ENCODE measurements around the gene YWHAH.

The YWHAH gene

DNA sequence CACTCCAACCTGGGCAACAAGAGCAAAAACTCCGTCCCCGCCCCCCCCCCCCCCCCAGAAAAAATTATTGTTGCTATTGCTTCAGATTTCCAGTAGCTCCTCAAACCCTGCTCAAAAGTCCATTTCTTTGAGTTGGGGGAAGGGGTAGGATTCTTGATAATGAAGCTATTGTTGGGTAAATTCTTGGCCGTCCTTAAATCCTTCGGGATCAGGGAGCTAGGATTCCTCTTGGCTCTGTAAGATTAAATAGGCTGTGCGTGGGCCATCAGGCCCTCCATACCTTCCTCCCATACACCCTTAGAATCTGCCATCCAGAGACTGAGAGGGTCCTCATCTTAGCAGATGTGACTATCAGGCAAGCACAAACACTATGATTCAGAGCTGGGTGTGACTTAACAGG lies 16.4 kb downstream of the YWHAH start:
- Histone ChIP-seq H3K4me1 (ENCODE audit: control insufficient read depth, insufficient read depth, low read length) (no peaks in the 10 kb centered on the region), H3K9me3 (ENCODE audit: control insufficient read depth, insufficient read depth, low read depth, low read length) (no peaks in the 10 kb centered on the region), H3K4me3 (ENCODE audit: low read depth, low read length) (no peak overlapping the region), H3K27ac (ENCODE audit: extremely low read depth, low read depth, low read length) (no peak overlapping the region), H3K36me3 (ENCODE audit: control insufficient read depth in 2 of 2, insufficient read depth in 1 of 2, low read length in 2 of 2) (peaks cover 6 to 23% of the 10 kb centered on the region in 2 experiments; a peak in 1 of 3 replicates)
- ChIA-PET CTCF (interaction anchor here (1.6 to 4.1 kb wide), 2 partner anchors 9 to 11 kb away, joined by 3 to 22 read pairs; no protein-coding TSS in a partner anchor), POLR2A (interaction anchor here (0.6 to 1.2 kb wide), 5 partner anchors 9 to 662 kb away, joined by 3 to 7 read pairs (median 3); no protein-coding TSS in a partner anchor)
- TF ChIP-seq ZNF544 (tag by site-specific recombination; IDR thresholded peaks at IDR 0.05) (no peak), ZNF76 (tag by site-specific recombination; IDR thresholded peaks at IDR 0.05; ENCODE audit: borderline replicate concordance, low read depth) (no peak), ZNF654 (tag by site-specific recombination; IDR thresholded peaks at IDR 0.05; ENCODE audit: low read depth) (no peak), ZNF138 (tag by site-specific recombination; IDR thresholded peaks at IDR 0.05; ENCODE audit: borderline replicate concordance) (no peak), ZFP41 (tag by site-specific recombination; IDR thresholded peaks at IDR 0.05; ENCODE audit: borderline replicate concordance) (no peak), ZNF121 (tag by site-specific recombination; IDR thresholded peaks at IDR 0.05) (no peak), KLF7 (tag by site-specific recombination; IDR thresholded peaks at IDR 0.05; ENCODE audit: borderline replicate concordance) (no peak), ZNF133 (tag by site-specific recombination; IDR thresholded peaks at IDR 0.05) (no peak), ZXDB (tag by site-specific recombination; IDR thresholded peaks at IDR 0.05) (no peak), ZNF610 (tag by site-specific recombination; IDR thresholded peaks at IDR 0.05; ENCODE audit: borderline replicate concordance) (no peak), ZNF169 (tag by site-specific recombination; IDR thresholded peaks at IDR 0.05) (no peak), ZNF777 (tag by site-specific recombination; IDR thresholded peaks at IDR 0.05; ENCODE audit: borderline replicate concordance) (no peak), BCL11B (tag by site-specific recombination; IDR thresholded peaks at IDR 0.05; ENCODE audit: low read depth) (no peak), ZNF473 (tag by site-specific recombination; IDR thresholded peaks at IDR 0.05) (no peak), ZNF837 (tag by site-specific recombination; IDR thresholded peaks at IDR 0.05) (no peak)
- TF ChIP-seq, protein P1, sequence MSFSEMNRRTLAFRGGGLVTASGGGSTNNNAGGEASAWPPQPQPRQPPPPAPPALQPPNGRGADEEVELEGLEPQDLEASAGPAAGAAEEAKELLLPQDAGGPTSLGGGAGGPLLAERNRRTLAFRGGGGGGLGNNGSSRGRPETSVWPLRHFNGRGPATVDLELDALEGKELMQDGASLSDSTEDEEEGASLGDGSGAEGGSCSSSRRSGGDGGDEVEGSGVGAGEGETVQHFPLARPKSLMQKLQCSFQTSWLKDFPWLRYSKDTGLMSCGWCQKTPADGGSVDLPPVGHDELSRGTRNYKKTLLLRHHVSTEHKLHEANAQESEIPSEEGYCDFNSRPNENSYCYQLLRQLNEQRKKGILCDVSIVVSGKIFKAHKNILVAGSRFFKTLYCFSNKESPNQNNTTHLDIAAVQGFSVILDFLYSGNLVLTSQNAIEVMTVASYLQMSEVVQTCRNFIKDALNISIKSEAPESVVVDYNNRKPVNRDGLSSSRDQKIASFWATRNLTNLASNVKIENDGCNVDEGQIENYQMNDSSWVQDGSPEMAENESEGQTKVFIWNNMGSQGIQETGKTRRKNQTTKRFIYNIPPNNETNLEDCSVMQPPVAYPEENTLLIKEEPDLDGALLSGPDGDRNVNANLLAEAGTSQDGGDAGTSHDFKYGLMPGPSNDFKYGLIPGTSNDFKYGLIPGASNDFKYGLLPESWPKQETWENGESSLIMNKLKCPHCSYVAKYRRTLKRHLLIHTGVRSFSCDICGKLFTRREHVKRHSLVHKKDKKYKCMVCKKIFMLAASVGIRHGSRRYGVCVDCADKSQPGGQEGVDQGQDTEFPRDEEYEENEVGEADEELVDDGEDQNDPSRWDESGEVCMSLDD (tag by site-specific recombination; IDR thresholded peaks at IDR 0.05): no peak
- TF ChIP-seq, protein P2, sequence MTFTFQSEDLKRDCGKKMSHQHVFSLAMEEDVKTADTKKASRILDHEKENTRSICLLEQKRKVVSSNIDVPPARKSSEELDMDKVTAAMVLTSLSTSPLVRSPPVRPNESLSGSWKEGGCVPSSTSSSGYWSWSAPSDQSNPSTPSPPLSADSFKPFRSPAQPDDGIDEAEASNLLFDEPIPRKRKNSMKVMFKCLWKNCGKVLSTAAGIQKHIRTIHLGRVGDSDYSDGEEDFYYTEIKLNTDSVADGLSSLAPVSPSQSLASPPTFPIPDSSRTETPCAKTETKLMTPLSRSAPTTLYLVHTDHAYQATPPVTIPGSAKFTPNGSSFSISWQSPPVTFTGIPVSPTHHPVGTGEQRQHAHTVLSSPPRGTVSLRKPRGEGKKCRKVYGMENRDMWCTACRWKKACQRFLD (tag by site-specific recombination; IDR thresholded peaks at IDR 0.05): no peak
- TF ChIP-seq, protein P3, sequence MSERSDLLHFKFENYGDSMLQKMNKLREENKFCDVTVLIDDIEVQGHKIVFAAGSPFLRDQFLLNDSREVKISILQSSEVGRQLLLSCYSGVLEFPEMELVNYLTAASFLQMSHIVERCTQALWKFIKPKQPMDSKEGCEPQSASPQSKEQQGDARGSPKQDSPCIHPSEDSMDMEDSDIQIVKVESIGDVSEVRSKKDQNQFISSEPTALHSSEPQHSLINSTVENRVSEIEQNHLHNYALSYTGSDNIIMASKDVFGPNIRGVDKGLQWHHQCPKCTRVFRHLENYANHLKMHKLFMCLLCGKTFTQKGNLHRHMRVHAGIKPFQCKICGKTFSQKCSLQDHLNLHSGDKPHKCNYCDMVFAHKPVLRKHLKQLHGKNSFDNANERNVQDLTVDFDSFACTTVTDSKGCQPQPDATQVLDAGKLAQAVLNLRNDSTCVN (tag by site-specific recombination; optimal IDR thresholded peaks at IDR 0.05): no peak
- TF ChIP-seq, protein P4, sequence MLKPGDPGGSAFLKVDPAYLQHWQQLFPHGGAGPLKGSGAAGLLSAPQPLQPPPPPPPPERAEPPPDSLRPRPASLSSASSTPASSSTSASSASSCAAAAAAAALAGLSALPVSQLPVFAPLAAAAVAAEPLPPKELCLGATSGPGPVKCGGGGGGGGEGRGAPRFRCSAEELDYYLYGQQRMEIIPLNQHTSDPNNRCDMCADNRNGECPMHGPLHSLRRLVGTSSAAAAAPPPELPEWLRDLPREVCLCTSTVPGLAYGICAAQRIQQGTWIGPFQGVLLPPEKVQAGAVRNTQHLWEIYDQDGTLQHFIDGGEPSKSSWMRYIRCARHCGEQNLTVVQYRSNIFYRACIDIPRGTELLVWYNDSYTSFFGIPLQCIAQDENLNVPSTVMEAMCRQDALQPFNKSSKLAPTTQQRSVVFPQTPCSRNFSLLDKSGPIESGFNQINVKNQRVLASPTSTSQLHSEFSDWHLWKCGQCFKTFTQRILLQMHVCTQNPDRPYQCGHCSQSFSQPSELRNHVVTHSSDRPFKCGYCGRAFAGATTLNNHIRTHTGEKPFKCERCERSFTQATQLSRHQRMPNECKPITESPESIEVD (tag by site-specific recombination; IDR thresholded peaks at IDR 0.05): no peak

All from HEK293 (cell line).